Neural progenitor cell (in vitro differentiated cells): ENCODE measurements around the gene WDR27. TPM values are rescaled to one million over a fixed set of nuclear protein-coding genes. Genes with fewer than 3 reads are reported as not detected.

Experiments used
- DNase-seq: peaks from one replicate; pipeline ENCODE4 v3.0.0-alpha.2; 2016; ENCODE audit warnings: low spot score
- H2AFZ ChIP-seq: fragments of 200-600 bp; sonication (generic); replicated peaks from 2 replicates; pipeline ENCODE4 v1.6.1; 2016; ENCODE audit warnings: antibody characterized with exemption
- H3F3A ChIP-seq: fragments of 200-600 bp; sonication (generic); 2 replicates; pipeline ENCODE4 v1.6.1; 2016; ENCODE audit warnings: antibody characterized with exemption, low read depth
- H3K27ac ChIP-seq: fragments of 200-600 bp; sonication (generic); 2 replicates; pipeline ENCODE4 v1.5.1; 2016; ENCODE audit warnings: mild to moderate bottlenecking
- H3K27me3 ChIP-seq: fragments of 200-600 bp; sonication (generic); 2 replicates; pipeline ENCODE4 v1.6.1; 2016; ENCODE audit warnings: mild to moderate bottlenecking, moderate library complexity
- H3K36me3 ChIP-seq: fragments of 200-600 bp; sonication (generic); 2 replicates; pipeline ENCODE4 v1.5.1; 2016
- H3K4me1 ChIP-seq: fragments of 200-600 bp; sonication (generic); 2 replicates; pipeline ENCODE4 v1.6.1; 2016; ENCODE audit warnings: mixed run types
- H3K4me2 ChIP-seq: fragments of 200-600 bp; sonication (generic); 2 replicates; pipeline ENCODE4 v1.6.1; 2016
- H3K4me3 ChIP-seq: fragments of 200-600 bp; sonication (generic); 2 replicates; pipeline ENCODE4 v1.5.1; 2016
- H3K79me2 ChIP-seq: fragments of 200-600 bp; sonication (generic); 2 replicates; pipeline ENCODE4 v1.6.1; 2016; ENCODE audit warnings: low read depth
- H3K9ac ChIP-seq: fragments of 200-600 bp; sonication (generic); 2 replicates; pipeline ENCODE4 v1.6.1; 2016
- H3K9me3 ChIP-seq: fragments of 200-600 bp; sonication (generic); 2 replicates; pipeline ENCODE4 v1.5.1; 2016; ENCODE audit warnings: low read depth
- H4K20me1 ChIP-seq: fragments of 200-600 bp; sonication (generic); 2 replicates; pipeline ENCODE4 v1.6.1; 2016; ENCODE audit warnings: low read depth
- H3K27ac Mint-ChIP-seq: 3 replicates; pipeline ENCODE4 v1.8.0; 2021; ENCODE audit warnings: mixed read lengths
- H3K27me3 Mint-ChIP-seq: 2 replicates; pipeline ENCODE4 v1.8.0; 2022; ENCODE audit warnings: low read depth, mild to moderate bottlenecking, inconsistent platforms, moderate library complexity, mixed read lengths; ENCODE audit not compliant: insufficient read depth
- H3K36me3 Mint-ChIP-seq: 3 replicates; pipeline ENCODE4 v1.8.0; 2021; ENCODE audit warnings: mixed read lengths
- H3K4me1 Mint-ChIP-seq: 3 replicates; pipeline ENCODE4 v1.8.0; 2021; ENCODE audit warnings: mixed read lengths
- H3K4me3 Mint-ChIP-seq: 3 replicates; pipeline ENCODE4 v1.8.0; 2021; ENCODE audit warnings: mild to moderate bottlenecking, moderate library complexity, mixed read lengths
- H3K9me3 Mint-ChIP-seq: 3 replicates; pipeline ENCODE4 v1.8.0; 2020; ENCODE audit warnings: mixed read lengths
- EZH2 ChIP-seq: fragments of 200-600 bp; sonication (generic); IDR thresholded peaks from 2 replicates; pipeline ENCODE4 v1.6.1; 2017; ENCODE audit warnings: antibody characterized with exemption, mild to moderate bottlenecking, moderate library complexity
- EZH2phosphoT487 ChIP-seq: fragments of 200-600 bp; sonication (generic); IDR thresholded peaks from 2 replicates; pipeline ENCODE4 v1.6.1; 2017; ENCODE audit warnings: antibody characterized with exemption
- total RNA-seq: library from RNA; depleted of rRNA; stranded (reverse); fragments of >200 nt; gene quantifications from 2 replicates; pipeline ENCODE4 v1.2.3, GENCODE V29; 2015; ENCODE audit warnings: low replicate concordance
- TF ChIP-seq, protein P1 (sequence below): fragments of 200-600 bp; sonication (generic); IDR thresholded peaks from 2 replicates; pipeline ENCODE4 v1.5.1; 2017; ENCODE audit warnings: antibody characterized with exemption, mild to moderate bottlenecking

WDR27 gene
- total RNA-seq, 1 donor from 2014 or later = 69.0 TPM

DNA sequence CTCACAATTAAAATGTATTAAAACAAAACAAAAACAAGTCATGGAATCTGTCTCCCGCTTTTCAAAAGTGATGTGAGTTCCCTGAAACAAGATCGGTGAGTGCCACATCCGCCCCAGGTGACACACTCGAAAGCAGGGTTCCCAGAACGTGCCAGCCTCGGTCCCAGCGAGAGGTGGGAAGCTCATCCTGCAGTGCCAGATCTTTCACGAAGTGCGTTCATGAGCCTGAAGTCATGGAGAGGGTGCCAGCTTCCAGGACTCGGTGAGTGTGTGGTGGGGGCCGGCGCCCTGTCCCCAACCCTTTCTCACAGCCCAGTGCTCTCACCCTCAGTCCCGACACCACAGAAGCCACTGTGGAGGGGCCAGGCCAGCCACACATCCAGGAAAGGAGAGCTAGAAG is 127.4 kb downstream of the WDR27 start:
- Histone ChIP-seq H3F3A (no peaks in the 10 kb centered on the region), H3K27me3 (no peaks in the 10 kb centered on the region), H3K4me3 (no peak overlapping the region), H3K27ac (no peak overlapping the region), H3K4me2 (no peak overlapping the region), H4K20me1 (no peaks in the 10 kb centered on the region), H3K36me3 (no peaks in the 10 kb centered on the region), H3K4me1 (no peaks in the 10 kb centered on the region), H3K9me3 (no peaks in the 10 kb centered on the region), H3K9ac (no peak overlapping the region), H3K79me2 (no peaks in the 10 kb centered on the region), H2AFZ (no peak overlapping the region)
- no peaks in the 10 kb centered on the region for H3K9me3 Mint-ChIP-seq
- H3K36me3 Mint-ChIP-seq = peaks cover 17% of the 10 kb centered on the region
- no peak for TF ChIP-seq EZH2phosphoT487
- TF ChIP-seq, protein P1, sequence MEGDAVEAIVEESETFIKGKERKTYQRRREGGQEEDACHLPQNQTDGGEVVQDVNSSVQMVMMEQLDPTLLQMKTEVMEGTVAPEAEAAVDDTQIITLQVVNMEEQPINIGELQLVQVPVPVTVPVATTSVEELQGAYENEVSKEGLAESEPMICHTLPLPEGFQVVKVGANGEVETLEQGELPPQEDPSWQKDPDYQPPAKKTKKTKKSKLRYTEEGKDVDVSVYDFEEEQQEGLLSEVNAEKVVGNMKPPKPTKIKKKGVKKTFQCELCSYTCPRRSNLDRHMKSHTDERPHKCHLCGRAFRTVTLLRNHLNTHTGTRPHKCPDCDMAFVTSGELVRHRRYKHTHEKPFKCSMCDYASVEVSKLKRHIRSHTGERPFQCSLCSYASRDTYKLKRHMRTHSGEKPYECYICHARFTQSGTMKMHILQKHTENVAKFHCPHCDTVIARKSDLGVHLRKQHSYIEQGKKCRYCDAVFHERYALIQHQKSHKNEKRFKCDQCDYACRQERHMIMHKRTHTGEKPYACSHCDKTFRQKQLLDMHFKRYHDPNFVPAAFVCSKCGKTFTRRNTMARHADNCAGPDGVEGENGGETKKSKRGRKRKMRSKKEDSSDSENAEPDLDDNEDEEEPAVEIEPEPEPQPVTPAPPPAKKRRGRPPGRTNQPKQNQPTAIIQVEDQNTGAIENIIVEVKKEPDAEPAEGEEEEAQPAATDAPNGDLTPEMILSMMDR = no peak
- H3K27me3 Mint-ChIP-seq = peaks cover 3% of the 10 kb centered on the region
- no peaks in the 10 kb centered on the region for H3K4me1 Mint-ChIP-seq
- no peak overlapping the region for H3K27ac Mint-ChIP-seq
- DNase-seq = no peak
- H3K4me3 Mint-ChIP-seq = no peak overlapping the region

DNA sequence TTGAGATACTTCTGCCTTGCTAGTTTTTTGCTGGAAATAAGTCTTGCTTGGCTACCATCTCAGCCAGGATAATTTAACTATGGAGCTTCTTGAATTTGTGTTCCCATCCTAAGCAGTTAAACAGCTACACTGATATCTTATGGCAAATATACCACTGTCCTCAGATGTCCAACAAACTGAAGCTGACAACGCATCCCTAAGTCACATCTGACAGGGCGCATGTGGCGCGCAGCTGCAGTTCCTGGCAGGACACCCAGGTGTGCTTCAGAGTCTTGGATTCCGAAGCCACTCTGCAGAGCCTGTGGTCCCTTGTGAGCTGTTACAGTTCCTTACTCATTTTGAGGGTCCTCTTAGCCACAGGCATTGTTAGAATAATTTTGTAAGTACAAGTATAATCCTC is 127.9 kb downstream of the WDR27 start:
- DNase-seq = no peak
- Mint-ChIP-seq H3K4me3 (no peak overlapping the region), H3K4me1 (no peaks in the 10 kb centered on the region), H3K36me3 (peaks cover 15% of the 10 kb centered on the region), H3K9me3 (no peaks in the 10 kb centered on the region), H3K27ac (no peak overlapping the region), H3K27me3 (peaks cover 3% of the 10 kb centered on the region)
- Histone ChIP-seq H3K27ac (no peak overlapping the region), H3K4me2 (no peak overlapping the region), H3K4me1 (no peaks in the 10 kb centered on the region), H3F3A (no peaks in the 10 kb centered on the region), H3K9ac (no peak overlapping the region), H2AFZ (no peak overlapping the region), H3K4me3 (no peak overlapping the region), H3K9me3 (no peaks in the 10 kb centered on the region), H3K27me3 (no peaks in the 10 kb centered on the region), H3K36me3 (no peaks in the 10 kb centered on the region), H4K20me1 (no peaks in the 10 kb centered on the region), H3K79me2 (no peaks in the 10 kb centered on the region)
- TF ChIP-seq, protein P1 = no peak
- no peak for TF ChIP-seq EZH2
- TF ChIP-seq EZH2phosphoT487 = no peak

DNA sequence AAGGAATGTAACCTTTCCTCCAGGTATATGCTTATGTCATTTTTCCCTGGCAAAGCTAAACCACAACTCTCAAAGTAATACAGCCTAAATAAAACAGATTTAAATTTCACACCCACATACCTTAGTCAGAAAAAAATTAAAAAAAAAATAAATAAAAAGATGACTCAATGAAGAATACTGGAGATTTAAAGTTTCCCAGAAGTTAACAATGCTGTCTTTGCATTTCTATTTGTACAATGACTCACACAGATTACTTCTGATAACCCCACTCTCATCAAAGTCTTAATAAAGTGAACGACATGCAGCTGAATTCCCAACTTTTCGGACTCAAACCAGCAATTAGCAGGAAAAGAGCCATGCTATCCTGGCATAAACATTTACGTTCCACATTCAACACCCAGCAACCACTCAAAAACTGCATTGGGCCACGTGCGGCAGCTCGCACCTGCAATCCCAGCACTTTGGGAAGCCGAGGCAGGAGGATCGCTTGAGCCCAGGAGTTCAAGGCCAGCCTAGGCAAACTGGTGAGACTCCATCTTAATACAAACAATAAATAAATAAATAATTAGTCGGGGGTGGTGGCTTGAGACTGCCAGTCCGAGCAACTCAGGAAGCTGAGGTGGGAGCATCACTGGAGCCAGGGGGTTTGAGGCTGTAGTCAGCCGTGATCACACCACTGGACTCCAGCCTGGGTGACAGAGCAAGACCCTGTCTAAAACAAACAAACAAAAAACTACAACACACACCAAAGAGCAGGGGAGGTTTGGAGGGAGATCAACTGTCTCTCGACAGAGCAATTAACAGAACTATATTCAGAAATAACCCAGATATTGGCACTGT is 130.5 kb downstream of the WDR27 start:
- Histone ChIP-seq H2AFZ (no peak overlapping the region), H3K4me2 (no peak overlapping the region), H3F3A (no peaks in the 10 kb centered on the region), H3K4me1 (no peaks in the 10 kb centered on the region), H3K9ac (no peak overlapping the region), H3K27me3 (no peaks in the 10 kb centered on the region), H3K9me3 (no peaks in the 10 kb centered on the region), H3K27ac (no peak overlapping the region), H3K4me3 (no peak overlapping the region), H4K20me1 (no peaks in the 10 kb centered on the region), H3K36me3 (no peaks in the 10 kb centered on the region), H3K79me2 (no peaks in the 10 kb centered on the region)
- TF ChIP-seq EZH2phosphoT487 (no peak), EZH2 (no peak)
- TF ChIP-seq, protein P1 = no peak
- Mint-ChIP-seq H3K27ac (no peak overlapping the region), H3K9me3 (no peaks in the 10 kb centered on the region), H3K4me3 (no peak overlapping the region), H3K36me3 (peaks cover 5% of the 10 kb centered on the region), H3K27me3 (peaks cover 5% of the 10 kb centered on the region), H3K4me1 (no peaks in the 10 kb centered on the region)
- DNase-seq = no peak
